Measurements from ENCODE around the gene ITGA4. TPM values are rescaled to one million over a fixed set of nuclear protein-coding genes. Genes with fewer than 3 reads are reported as not detected.

The ITGA4 gene
- polyA plus RNA-seq, 2 of the 4 experiments (the other 2 are of a cell fraction): 1.7 to 2.5 TPM

DNA sequence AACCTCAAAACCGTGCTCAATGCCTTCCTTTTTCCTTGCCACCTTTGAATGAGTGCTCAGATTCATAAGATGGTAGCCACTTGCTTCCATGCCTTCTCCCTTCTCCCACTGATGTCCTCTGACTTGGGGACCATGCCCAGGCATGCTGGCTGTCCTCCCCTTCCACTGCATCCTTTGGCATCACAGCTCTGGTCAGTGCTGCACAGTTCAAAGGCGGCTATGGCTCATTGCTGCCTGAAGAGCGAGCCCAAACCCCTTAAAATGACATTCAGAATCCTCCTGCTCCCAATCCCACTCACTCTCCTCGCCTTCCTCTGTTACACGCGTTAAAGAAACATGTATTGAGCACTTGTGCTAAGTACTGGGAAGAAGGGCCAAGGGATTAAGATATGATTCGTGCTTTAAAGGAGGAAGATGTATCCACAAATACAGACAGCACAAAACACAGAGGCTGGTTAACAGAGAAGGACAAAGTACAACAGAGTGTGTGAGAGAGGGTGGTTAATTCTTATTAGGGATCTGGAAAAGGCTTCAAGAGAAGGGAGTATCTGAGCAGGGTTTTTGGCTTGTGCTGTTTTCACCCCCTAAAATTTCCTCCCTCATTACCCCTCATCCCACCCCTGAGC lies 118.0 kb downstream of the ITGA4 start:
- FAIRE-seq (no peak), ATAC-seq (peak; percentile 30 to 34; a peak in 2 of 6 replicates), DNase-seq (ENCODE audit: low read depth in 1 of 2, low spot score in 1 of 2) (no peak)
- Histone ChIP-seq H3K4me2 (no peak overlapping the region), H3K4me3 (no peak overlapping the region), H3K27ac (no peak overlapping the region), H3K9me3 (no peaks in the 10 kb centered on the region), H3K4me1 (no peaks in the 10 kb centered on the region)
- TF ChIP-seq RNF2 (IDR thresholded peaks at IDR 0.05; ENCODE audit: borderline replicate concordance, low read depth) (no peak), NPAS2 (CRISPR knock-in tag; IDR thresholded peaks at IDR 0.05; ENCODE audit: borderline replicate concordance) (no peak), MYC (IDR thresholded peaks at IDR 0.05; ENCODE audit: borderline replicate concordance, low read length) (no peak)
- TF ChIP-seq, protein P1, sequence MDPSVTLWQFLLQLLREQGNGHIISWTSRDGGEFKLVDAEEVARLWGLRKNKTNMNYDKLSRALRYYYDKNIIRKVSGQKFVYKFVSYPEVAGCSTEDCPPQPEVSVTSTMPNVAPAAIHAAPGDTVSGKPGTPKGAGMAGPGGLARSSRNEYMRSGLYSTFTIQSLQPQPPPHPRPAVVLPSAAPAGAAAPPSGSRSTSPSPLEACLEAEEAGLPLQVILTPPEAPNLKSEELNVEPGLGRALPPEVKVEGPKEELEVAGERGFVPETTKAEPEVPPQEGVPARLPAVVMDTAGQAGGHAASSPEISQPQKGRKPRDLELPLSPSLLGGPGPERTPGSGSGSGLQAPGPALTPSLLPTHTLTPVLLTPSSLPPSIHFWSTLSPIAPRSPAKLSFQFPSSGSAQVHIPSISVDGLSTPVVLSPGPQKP (IDR thresholded peaks at IDR 0.05; ENCODE audit: low read depth, low read length): no peak
- TF ChIP-seq, protein P2, sequence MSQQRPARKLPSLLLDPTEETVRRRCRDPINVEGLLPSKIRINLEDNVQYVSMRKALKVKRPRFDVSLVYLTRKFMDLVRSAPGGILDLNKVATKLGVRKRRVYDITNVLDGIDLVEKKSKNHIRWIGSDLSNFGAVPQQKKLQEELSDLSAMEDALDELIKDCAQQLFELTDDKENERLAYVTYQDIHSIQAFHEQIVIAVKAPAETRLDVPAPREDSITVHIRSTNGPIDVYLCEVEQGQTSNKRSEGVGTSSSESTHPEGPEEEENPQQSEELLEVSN (IDR thresholded peaks at IDR 0.05; ENCODE audit: borderline replicate concordance, low read depth): no peak
- ChIA-PET POLR2A (no interaction called here), CTCF (interaction anchor here (2.8 to 10.3 kb wide), 2 partner anchors 10 to 141 kb away, joined by 8 to 129 read pairs; no protein-coding TSS in a partner anchor)
- 64% methylated on average over 7 of the region's 7 CpGs for WGBS (ENCODE audit: missing lambda C conversion rate)

DNA sequence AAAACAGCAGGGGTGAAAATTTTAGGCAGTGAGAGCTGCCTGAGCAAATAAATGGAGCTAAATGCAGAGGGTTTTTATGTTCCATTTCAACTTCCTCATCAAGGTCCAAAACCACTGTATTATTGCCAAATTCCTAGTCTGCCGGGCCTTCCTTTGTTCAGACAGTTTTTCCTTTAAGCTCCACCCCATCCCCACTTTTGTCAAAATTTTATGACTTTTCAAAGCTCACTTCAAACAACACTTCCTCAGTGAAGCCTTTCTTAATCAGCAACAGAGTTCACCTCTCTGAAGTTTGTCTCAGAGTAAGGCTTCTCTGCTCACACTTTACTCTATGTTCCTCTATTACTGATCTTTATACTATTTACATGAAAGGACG lies 118.5 kb downstream of the ITGA4 start:
- H3K9me3 ChIP-seq: no peaks in the 10 kb centered on the region
- 39% methylated on average over 2 of the region's 2 CpGs for WGBS (ENCODE audit: missing lambda C conversion rate)
- H3K4me3 ChIP-seq: no peak overlapping the region
- H3K27ac ChIP-seq: no peak overlapping the region
- no peaks in the 10 kb centered on the region for H3K4me1 ChIP-seq
- no peak for TF ChIP-seq ZC3H11A (IDR thresholded peaks at IDR 0.05)
- TF ChIP-seq, protein P1 (IDR thresholded peaks at IDR 0.05; ENCODE audit: low read depth, low read length): no peak
- no peak for TF ChIP-seq RNF2 (IDR thresholded peaks at IDR 0.05; ENCODE audit: borderline replicate concordance, low read depth)
- TF ChIP-seq, protein P3, sequence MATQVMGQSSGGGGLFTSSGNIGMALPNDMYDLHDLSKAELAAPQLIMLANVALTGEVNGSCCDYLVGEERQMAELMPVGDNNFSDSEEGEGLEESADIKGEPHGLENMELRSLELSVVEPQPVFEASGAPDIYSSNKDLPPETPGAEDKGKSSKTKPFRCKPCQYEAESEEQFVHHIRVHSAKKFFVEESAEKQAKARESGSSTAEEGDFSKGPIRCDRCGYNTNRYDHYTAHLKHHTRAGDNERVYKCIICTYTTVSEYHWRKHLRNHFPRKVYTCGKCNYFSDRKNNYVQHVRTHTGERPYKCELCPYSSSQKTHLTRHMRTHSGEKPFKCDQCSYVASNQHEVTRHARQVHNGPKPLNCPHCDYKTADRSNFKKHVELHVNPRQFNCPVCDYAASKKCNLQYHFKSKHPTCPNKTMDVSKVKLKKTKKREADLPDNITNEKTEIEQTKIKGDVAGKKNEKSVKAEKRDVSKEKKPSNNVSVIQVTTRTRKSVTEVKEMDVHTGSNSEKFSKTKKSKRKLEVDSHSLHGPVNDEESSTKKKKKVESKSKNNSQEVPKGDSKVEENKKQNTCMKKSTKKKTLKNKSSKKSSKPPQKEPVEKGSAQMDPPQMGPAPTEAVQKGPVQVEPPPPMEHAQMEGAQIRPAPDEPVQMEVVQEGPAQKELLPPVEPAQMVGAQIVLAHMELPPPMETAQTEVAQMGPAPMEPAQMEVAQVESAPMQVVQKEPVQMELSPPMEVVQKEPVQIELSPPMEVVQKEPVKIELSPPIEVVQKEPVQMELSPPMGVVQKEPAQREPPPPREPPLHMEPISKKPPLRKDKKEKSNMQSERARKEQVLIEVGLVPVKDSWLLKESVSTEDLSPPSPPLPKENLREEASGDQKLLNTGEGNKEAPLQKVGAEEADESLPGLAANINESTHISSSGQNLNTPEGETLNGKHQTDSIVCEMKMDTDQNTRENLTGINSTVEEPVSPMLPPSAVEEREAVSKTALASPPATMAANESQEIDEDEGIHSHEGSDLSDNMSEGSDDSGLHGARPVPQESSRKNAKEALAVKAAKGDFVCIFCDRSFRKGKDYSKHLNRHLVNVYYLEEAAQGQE (IDR thresholded peaks at IDR 0.05): no peak
- TF ChIP-seq NFE2L2 (conservative IDR thresholded peaks at IDR 0.05; ENCODE audit: low read length): no peak
- TF ChIP-seq CBX8 (IDR thresholded peaks at IDR 0.05): no peak
- TF ChIP-seq HOXB5 (CRISPR knock-in tag; IDR thresholded peaks at IDR 0.05): no peak
- TF ChIP-seq GATA3 (IDR thresholded peaks at IDR 0.05; ENCODE audit: borderline replicate concordance): no peak
- TF ChIP-seq ZFP36 (IDR thresholded peaks at IDR 0.05; ENCODE audit: borderline replicate concordance, partially characterized antibody): no peak
- no peak for TF ChIP-seq HOXA7 (CRISPR knock-in tag; IDR thresholded peaks at IDR 0.05)
- TF ChIP-seq, protein P4, sequence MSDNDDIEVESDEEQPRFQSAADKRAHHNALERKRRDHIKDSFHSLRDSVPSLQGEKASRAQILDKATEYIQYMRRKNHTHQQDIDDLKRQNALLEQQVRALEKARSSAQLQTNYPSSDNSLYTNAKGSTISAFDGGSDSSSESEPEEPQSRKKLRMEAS (IDR thresholded peaks at IDR 0.05): no peak
- TF ChIP-seq BHLHE40 (IDR thresholded peaks at IDR 0.05; ENCODE audit: low read depth, low read length): no peak
- DNase-seq (ENCODE audit: low read depth in 1 of 2, low spot score in 1 of 2): no peak
- no peak overlapping the region for H3K4me2 ChIP-seq
- no peak for FAIRE-seq
- no peak for ATAC-seq
- ChIA-PET CTCF (interaction anchor here (10.3 kb wide), 1 partner anchor 141 kb away, joined by 129 read pairs; no protein-coding TSS in a partner anchor), POLR2A (no interaction called here)

All from A549 (cell line).